Right lobe of liver (tissue), 4 donors: Measurements from ENCODE around the gene BZW1.
"Not testable (repeated sequence)": the region's sequence is repeated elsewhere in the genome, so short reads cannot be mapped to it uniquely, and the experiment has no call there.

Experiments
- CTCF ChIP-seq, 4 donors: fragments of 200-600 bp in 3 of 4; fragments of 450-650 bp in 1 of 4; IDR thresholded peaks; one replicate each; pipeline versions ENCODE4 v1.5.1 to v1.8.0; 2016 to 2022; ENCODE audit warnings: antibody characterized with exemption in 4 of 4, mild to moderate bottlenecking in 2 of 4
- POLR2A ChIP-seq: fragments of 450-650 bp; IDR thresholded peaks from one replicate; pipeline ENCODE4 v1.6.1; 2017; ENCODE audit warnings: antibody characterized with exemption, mild to moderate bottlenecking
- donor health status: DM: no; HTN: no; CAD: no.
- donor health status: DM: no; HTN: no; CAD: no.
- donor health status: DM: no; HTN: yes; CAD: no.

GRCh38 chr2:200818732-200819131 is 7.0 kb downstream of the BZW1 start:
- TF ChIP-seq CTCF (IDR thresholded peaks at IDR 0.05); POLR2A: not testable (repeated sequence)
